Superior temporal gyrus (tissue), 1 donor: ENCODE results near the gene NADSYN1.
"Not testable (repeated sequence)": the region's sequence is repeated elsewhere in the genome, so short reads cannot be mapped to it uniquely, and the experiment has no call there.

Experiments
- DNase-seq: peaks from one replicate; pipeline ENCODE4 v3.0.0-alpha.2; 2016; ENCODE audit errors: extremely low spot score

Gene NADSYN1

GRCh38 chr11:71526796-71527575 is 74.0 kb downstream of the NADSYN1 start, which contains the start of gene KRTAP5-7:
Gene KRTAP5-7, plus strand, starts transcription at chr11:71527267. Its CDS starts 34 bp downstream, at chr11:71527301.
- DNase-seq = not testable (repeated sequence)

- DNase-seq = no peak
These were observed 74.7 kb downstream of the NADSYN1 start for GRCh38 chr11:71527576-71528210.

- no peak for DNase-seq
These were observed 77.6 kb downstream of the NADSYN1 start for GRCh38 chr11:71530602-71531001.

- DNase-seq = no peak
These were observed 79.1 kb downstream of the NADSYN1 start for GRCh38 chr11:71532036-71532610.

- DNase-seq = not testable (repeated sequence)
These were observed 82.0 kb downstream of the NADSYN1 start for GRCh38 chr11:71534711-71535608.

- DNase-seq = no peak
These were observed 82.8 kb downstream of the NADSYN1 start for GRCh38 chr11:71535825-71536224.

GRCh38 chr11:71537537-71537936 is 84.5 kb downstream of the NADSYN1 start:
- DNase-seq = no peak

GRCh38 chr11:71537977-71538665 is 85.1 kb downstream of the NADSYN1 start, which contains the start of gene KRTAP5-8:
Gene KRTAP5-8, plus strand, starts transcription at chr11:71538025. Its CDS starts 31 bp downstream, at chr11:71538056.
- DNase-seq = not testable (repeated sequence)

GRCh38 chr11:71538666-71538990 is 85.6 kb downstream of the NADSYN1 start:
- no peak for DNase-seq

GRCh38 chr11:71539017-71539416 is 86.0 kb downstream of the NADSYN1 start:
- DNase-seq = no peak

GRCh38 chr11:71539971-71540370 is 87.0 kb downstream of the NADSYN1 start:
- DNase-seq = not testable (repeated sequence)

- not testable (repeated sequence) for DNase-seq
These were observed 87.7 kb downstream of the NADSYN1 start for GRCh38 chr11:71540521-71541304.

- DNase-seq = no peak
These were observed 89.4 kb downstream of the NADSYN1 start for GRCh38 chr11:71542382-71542781.

- DNase-seq = no peak
These were observed 90.1 kb downstream of the NADSYN1 start for GRCh38 chr11:71542879-71543777.

- DNase-seq = no peak
These were observed 90.9 kb downstream of the NADSYN1 start for GRCh38 chr11:71543866-71544265.

- DNase-seq = no peak
These were observed 91.7 kb downstream of the NADSYN1 start for GRCh38 chr11:71544525-71545214.

GRCh38 chr11:71545405-71545966 is 92.5 kb downstream of the NADSYN1 start:
- DNase-seq = no peak

- DNase-seq = no peak
These were observed 95.1 kb downstream of the NADSYN1 start, which contains the start of gene KRTAP5-9 for GRCh38 chr11:71548120-71548519. Gene KRTAP5-9, plus strand, starts transcription at chr11:71548420. Its CDS starts 238 bp downstream, at chr11:71548658.
